Measurements from ENCODE around the gene NAIF1.
A peak's percentile ranks its signal among the peaks of the same experiment; 100 is the strongest.

Gene NAIF1

GRCh38 chr9:128101690-128102089 is 34.6 kb upstream of the NAIF1 start:
- no peak for DNase-seq

GRCh38 chr9:128101231-128101661 is 34.1 kb upstream of the NAIF1 start:
- DNase-seq = no peak

- no peak for DNase-seq
Observed at GRCh38 chr9:128100581-128100980, 33.5 kb upstream of the NAIF1 start.

GRCh38 chr9:128099932-128100491 is 32.9 kb upstream of the NAIF1 start:
- no peak for DNase-seq

- DNase-seq = no peak
Observed at GRCh38 chr9:128099231-128099931, 32.3 kb upstream of the NAIF1 start.

- peak; percentile 90 for DNase-seq
Observed at GRCh38 chr9:128098297-128099230, 31.4 kb upstream of the NAIF1 start.

- DNase-seq = no peak
Observed at GRCh38 chr9:128097543-128098296, 30.6 kb upstream of the NAIF1 start.

GRCh38 chr9:128096616-128097536 is 29.8 kb upstream of the NAIF1 start:
- no peak for DNase-seq

GRCh38 chr9:128094950-128095544 is 27.9 kb upstream of the NAIF1 start:
- DNase-seq = no peak

GRCh38 chr9:128094166-128094949 is 27.2 kb upstream of the NAIF1 start:
- peak; percentile 72 for DNase-seq

- no peak for DNase-seq
Observed at GRCh38 chr9:128093011-128093410, 25.9 kb upstream of the NAIF1 start.

GRCh38 chr9:128092199-128092977 is 25.3 kb upstream of the NAIF1 start:
- no peak for DNase-seq

GRCh38 chr9:128091571-128091970 is 24.5 kb upstream of the NAIF1 start:
- DNase-seq = no peak

- no peak for DNase-seq
Observed at GRCh38 chr9:128091144-128091543, 24.0 kb upstream of the NAIF1 start.

- no peak for DNase-seq
Observed at GRCh38 chr9:128089299-128089698, 22.2 kb upstream of the NAIF1 start.

GRCh38 chr9:128088253-128088945 is 21.3 kb upstream of the NAIF1 start:
- no peak for DNase-seq

- DNase-seq = no peak
Observed at GRCh38 chr9:128087262-128087661, 20.1 kb upstream of the NAIF1 start.

GRCh38 chr9:128085943-128086342 is 18.8 kb upstream of the NAIF1 start:
- DNase-seq = no peak

- no peak for DNase-seq
Observed at GRCh38 chr9:128084746-128085145, 17.6 kb upstream of the NAIF1 start.
